PFSK-1 (cell line): Measurements from ENCODE around the gene MEDAG.

Experiments used
- FOXP2 ChIP-seq: optimal IDR thresholded peaks from 2 replicates; pipeline ENCODE3; 2011; ENCODE audit warnings: borderline replicate concordance, control low read depth, inconsistent platforms; ENCODE audit not compliant: insufficient read depth; ENCODE audit errors: extremely low read length, extremely low read depth
- POLR2AphosphoS5 ChIP-seq: IDR thresholded peaks from 2 replicates; pipeline ENCODE4 v1.6.1; 2012; ENCODE audit warnings: low read depth, mild to moderate bottlenecking, control low read depth, low read length, moderate library complexity
- SIN3A ChIP-seq: IDR thresholded peaks from 2 replicates; pipeline ENCODE4 v1.6.1; 2012; ENCODE audit warnings: mild to moderate bottlenecking, low read length, moderate library complexity, borderline replicate concordance; ENCODE audit not compliant: insufficient read depth
- TAF1 ChIP-seq: IDR thresholded peaks from 2 replicates; pipeline ENCODE4 v1.6.1; 2012; ENCODE audit warnings: low read length, control low read depth, borderline replicate concordance; ENCODE audit not compliant: insufficient read depth
- TF ChIP-seq, protein P1 (sequence below), 2 experiments: IDR thresholded peaks; 2 replicates each; pipeline versions ENCODE4 v1.6.1 to v1.8.0; 2011 to 2012; ENCODE audit warnings: low read depth in 2 of 2, low read length in 2 of 2, control low read depth in 1 of 2, inconsistent platforms in 1 of 2, mild to moderate bottlenecking in 1 of 2, moderate library complexity in 1 of 2; ENCODE audit not compliant: insufficient read depth in 1 of 2

MEDAG gene

DNA sequence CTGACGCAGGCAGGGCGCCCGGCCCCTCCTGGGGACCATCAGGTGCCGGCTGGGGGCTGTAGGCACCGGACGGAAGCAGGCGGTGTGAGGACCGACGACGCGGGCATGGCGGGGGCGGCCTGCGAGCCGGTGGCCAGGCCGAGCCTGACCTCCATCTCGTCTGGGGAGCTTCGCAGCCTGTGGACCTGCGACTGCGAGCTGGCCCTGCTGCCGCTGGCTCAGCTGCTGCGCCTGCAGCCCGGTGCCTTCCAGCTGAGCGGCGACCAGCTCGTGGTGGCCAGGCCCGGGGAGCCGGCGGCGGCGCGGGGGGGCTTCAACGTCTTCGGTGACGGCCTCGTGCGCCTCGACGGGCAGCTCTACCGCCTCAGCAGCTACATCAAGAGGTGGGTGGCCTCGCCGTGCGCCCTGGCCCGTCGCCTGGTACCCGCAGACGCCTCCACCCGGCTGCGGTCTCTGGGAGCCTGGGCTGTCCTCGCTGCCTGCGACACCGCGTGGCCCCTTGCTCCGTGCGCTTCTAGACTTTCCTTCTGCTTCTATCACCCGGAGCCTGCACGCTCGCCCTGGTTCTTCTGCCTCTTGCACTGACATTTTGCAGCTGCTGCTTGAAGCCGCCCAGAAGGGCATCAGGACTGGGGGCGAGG, 460 bp downstream of the MEDAG start:
- TF ChIP-seq POLR2AphosphoS5, result no peak
- TF ChIP-seq SIN3A, result no peak
- TF ChIP-seq FOXP2, result no peak
- TF ChIP-seq, protein P1, sequence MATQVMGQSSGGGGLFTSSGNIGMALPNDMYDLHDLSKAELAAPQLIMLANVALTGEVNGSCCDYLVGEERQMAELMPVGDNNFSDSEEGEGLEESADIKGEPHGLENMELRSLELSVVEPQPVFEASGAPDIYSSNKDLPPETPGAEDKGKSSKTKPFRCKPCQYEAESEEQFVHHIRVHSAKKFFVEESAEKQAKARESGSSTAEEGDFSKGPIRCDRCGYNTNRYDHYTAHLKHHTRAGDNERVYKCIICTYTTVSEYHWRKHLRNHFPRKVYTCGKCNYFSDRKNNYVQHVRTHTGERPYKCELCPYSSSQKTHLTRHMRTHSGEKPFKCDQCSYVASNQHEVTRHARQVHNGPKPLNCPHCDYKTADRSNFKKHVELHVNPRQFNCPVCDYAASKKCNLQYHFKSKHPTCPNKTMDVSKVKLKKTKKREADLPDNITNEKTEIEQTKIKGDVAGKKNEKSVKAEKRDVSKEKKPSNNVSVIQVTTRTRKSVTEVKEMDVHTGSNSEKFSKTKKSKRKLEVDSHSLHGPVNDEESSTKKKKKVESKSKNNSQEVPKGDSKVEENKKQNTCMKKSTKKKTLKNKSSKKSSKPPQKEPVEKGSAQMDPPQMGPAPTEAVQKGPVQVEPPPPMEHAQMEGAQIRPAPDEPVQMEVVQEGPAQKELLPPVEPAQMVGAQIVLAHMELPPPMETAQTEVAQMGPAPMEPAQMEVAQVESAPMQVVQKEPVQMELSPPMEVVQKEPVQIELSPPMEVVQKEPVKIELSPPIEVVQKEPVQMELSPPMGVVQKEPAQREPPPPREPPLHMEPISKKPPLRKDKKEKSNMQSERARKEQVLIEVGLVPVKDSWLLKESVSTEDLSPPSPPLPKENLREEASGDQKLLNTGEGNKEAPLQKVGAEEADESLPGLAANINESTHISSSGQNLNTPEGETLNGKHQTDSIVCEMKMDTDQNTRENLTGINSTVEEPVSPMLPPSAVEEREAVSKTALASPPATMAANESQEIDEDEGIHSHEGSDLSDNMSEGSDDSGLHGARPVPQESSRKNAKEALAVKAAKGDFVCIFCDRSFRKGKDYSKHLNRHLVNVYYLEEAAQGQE (IDR thresholded peaks at IDR 0.05; ENCODE audit: insufficient read depth in 1 of 2, low read depth in 2 of 2, low read length in 2 of 2), result no peak
- no peak for TF ChIP-seq TAF1

DNA sequence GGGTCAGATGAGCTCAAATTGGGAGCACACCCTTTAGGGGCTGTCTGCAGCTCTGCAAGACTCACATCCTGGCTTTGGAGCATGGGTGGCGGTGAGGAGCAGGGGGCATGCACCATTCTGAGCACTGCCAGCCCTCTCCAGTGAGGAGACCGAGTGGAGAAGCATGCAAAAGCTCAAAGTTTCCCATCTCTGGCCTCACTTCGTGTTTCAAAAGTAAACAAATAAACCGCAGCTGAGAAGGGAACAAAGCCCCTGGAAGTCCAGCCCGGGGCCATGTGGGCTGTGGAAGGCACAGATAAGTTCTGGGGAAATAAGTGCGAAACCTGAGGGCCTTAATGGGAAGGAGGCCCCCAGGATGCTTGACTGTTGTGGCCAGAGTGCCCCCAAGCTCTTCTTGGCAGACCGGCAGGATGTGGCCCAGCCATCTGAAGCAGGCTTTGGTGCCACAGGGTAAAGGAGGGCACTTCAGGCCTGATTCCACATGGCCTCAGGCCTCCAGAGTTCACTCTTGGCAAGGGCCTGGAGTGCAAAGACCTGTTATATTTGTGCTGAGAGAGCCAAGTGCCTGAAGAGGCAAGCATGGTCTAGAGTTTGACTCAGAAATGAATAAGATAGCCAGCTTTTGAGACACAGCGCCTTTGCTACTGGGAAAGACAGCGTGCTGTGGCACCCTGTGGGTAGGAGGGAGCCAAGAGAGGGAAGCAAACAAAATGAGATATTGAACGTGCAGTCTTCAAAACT, 1.2 kb downstream of the MEDAG start:
- no peak for TF ChIP-seq POLR2AphosphoS5
- no peak for TF ChIP-seq SIN3A
- TF ChIP-seq, protein P1 (IDR thresholded peaks at IDR 0.05; ENCODE audit: insufficient read depth in 1 of 2, low read depth in 2 of 2, low read length in 2 of 2), result no peak
- no peak for TF ChIP-seq FOXP2
- TF ChIP-seq TAF1, result no peak

DNA sequence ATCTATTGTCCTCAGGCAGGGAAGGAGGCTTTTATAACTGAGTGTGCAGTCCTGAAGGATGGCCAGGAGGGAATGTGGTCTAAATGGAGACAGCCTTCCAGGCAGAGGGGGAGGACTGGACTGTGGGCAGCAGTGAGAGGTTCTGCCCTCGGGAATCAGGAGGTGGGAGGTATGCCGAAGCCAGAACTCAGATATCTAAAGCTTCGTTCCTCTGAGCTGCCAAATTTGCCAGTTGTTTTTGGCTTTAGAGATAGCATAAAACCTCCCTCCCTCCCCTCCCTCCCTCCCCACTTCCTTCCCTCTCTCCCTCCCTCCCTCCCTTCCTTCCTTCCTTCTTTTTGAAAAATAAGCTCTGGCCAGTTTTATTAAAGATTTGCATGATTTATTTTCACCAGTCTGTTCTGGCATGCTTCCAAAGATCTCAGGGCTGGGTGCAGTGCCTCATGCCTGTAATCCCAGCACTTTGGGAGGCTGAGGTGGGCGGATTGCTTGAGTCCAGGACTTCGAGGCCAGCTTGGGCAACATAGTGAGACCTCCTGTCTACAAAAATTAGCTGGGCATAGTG, 2.4 kb downstream of the MEDAG start:
- TF ChIP-seq FOXP2 (no peak), POLR2AphosphoS5 (no peak), TAF1 (no peak), SIN3A (no peak)
- TF ChIP-seq, protein P1 (IDR thresholded peaks at IDR 0.05; ENCODE audit: insufficient read depth in 1 of 2, low read depth in 2 of 2, low read length in 2 of 2), result no peak

DNA sequence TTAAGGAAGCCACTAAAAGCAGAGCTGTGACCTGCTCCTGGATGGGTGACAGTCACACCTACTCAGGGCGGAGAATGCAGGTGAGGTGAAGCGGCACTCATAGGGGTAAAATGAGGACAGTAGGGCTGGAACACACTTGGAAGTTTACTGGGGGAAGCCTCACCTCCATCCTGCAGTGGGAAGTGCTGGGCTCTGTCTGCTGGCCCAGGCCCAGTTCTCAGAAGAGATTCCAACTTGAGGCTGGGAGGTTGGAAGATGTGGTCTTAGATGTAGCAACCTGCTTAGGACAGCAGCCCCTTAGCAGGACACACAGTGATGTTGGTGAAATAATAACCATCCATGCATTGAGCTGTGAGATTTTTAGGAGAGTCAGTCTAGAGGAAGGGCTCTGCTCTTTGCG, 4.6 kb downstream of the MEDAG start:
- TF ChIP-seq FOXP2 (no peak), SIN3A (no peak)
- TF ChIP-seq, protein P1 (IDR thresholded peaks at IDR 0.05; ENCODE audit: insufficient read depth in 1 of 2, low read depth in 2 of 2, low read length in 2 of 2), result no peak
